CD4-positive, CD25-positive, alpha-beta regulatory T cell (primary cell): ENCODE results near the gene PPEF1. TPM values are rescaled to one million over a fixed set of nuclear protein-coding genes. Genes with fewer than 3 reads are reported as not detected.
"Not testable (repeated sequence)": the region's sequence is repeated elsewhere in the genome, so short reads cannot be mapped to it uniquely, and the experiment has no call there.

Source experiments
- ATAC-seq, 2 donors: fragments of 150-1000 bp; cut with Tn5 transposase; one replicate each; pipeline ENCODE4 v1.10.0; 2021; ENCODE audit warnings: low read depth in 2 of 2, moderate number of reproducible peaks in 2 of 2, moderate library complexity in 1 of 2
- DNase-seq, 3 donors: peaks; one replicate each; pipeline versions ENCODE4 v3.0.0 to v3.0.0-alpha.2; 2012 to 2022; ENCODE audit warnings: mixed read lengths in 1 of 3
- H3K27ac ChIP-seq: one replicate; pipeline ENCODE4 v1.7.0; 2013; ENCODE audit warnings: mild to moderate bottlenecking, low read length; ENCODE audit not compliant: insufficient read depth, poor library complexity, severe bottlenecking
- H3K27me3 ChIP-seq: one replicate; pipeline ENCODE4 v1.7.0; 2013; ENCODE audit warnings: low read length; ENCODE audit not compliant: control insufficient read depth, insufficient read depth
- H3K36me3 ChIP-seq: one replicate; pipeline ENCODE4 v1.7.0; 2013; ENCODE audit warnings: mild to moderate bottlenecking, low read length, moderate library complexity; ENCODE audit not compliant: control insufficient read depth, insufficient read depth
- H3K4me1 ChIP-seq: 2 replicates; pipeline ENCODE4 v1.7.0; 2013; ENCODE audit warnings: mild to moderate bottlenecking, low read length; ENCODE audit not compliant: insufficient read depth, control insufficient read depth, poor library complexity, severe bottlenecking
- H3K4me3 ChIP-seq: one replicate; pipeline ENCODE4 v1.7.0; 2013; ENCODE audit warnings: low read depth, mild to moderate bottlenecking, low read length, moderate library complexity
- H3K9me3 ChIP-seq, 2 experiments: 1 replicate in 1 of 2; 2 replicates in 1 of 2; pipeline ENCODE4 v1.7.0; 2013; ENCODE audit warnings: low read length in 2 of 2, mild to moderate bottlenecking in 1 of 2, moderate library complexity in 1 of 2; ENCODE audit not compliant: control insufficient read depth in 2 of 2
- H3K27ac Mint-ChIP-seq, 3 donors: one replicate each; pipeline ENCODE4 v1.8.0; 2020 to 2022; ENCODE audit warnings: mild to moderate bottlenecking in 3 of 3, mixed read lengths in 3 of 3, moderate library complexity in 2 of 3
- H3K27me3 Mint-ChIP-seq: one replicate; pipeline ENCODE4 v1.8.0; 2022; ENCODE audit warnings: mild to moderate bottlenecking, mixed read lengths
- H3K36me3 Mint-ChIP-seq: one replicate; pipeline ENCODE4 v1.8.0; 2020; ENCODE audit warnings: mixed read lengths
- H3K4me1 Mint-ChIP-seq, 4 donors: one replicate each; pipeline ENCODE4 v1.8.0; 2020 to 2022; ENCODE audit warnings: mixed read lengths in 4 of 4, mild to moderate bottlenecking in 1 of 4
- H3K4me3 Mint-ChIP-seq, 4 donors: one replicate each; pipeline ENCODE4 v1.8.0; 2020 to 2022; ENCODE audit warnings: mild to moderate bottlenecking in 4 of 4, mixed read lengths in 4 of 4, moderate library complexity in 3 of 4
- H3K9me3 Mint-ChIP-seq, 7 donors: one replicate each; pipeline ENCODE4 v1.8.0; 2020 to 2022; ENCODE audit warnings: mixed read lengths in 7 of 7, mild to moderate bottlenecking in 3 of 7, moderate library complexity in 2 of 7
- polyA plus RNA-seq, 4 donors: library from polyadenylated mRNA; unstranded; fragments of 300-500 nt; fragmentation: Illumina TruSeq; gene quantifications; one replicate each; pipeline ENCODE4 v1.2.3, GENCODE V29; 2021
- total RNA-seq: library from RNA; stranded (reverse); gene quantifications from one replicate; pipeline ENCODE4 v1.2.3, GENCODE V29; 2022

The PPEF1 gene
- total and polyA plus RNA-seq, 5 donors from 2014 or later, result 0.59 TPM; not detected in 4

DNA sequence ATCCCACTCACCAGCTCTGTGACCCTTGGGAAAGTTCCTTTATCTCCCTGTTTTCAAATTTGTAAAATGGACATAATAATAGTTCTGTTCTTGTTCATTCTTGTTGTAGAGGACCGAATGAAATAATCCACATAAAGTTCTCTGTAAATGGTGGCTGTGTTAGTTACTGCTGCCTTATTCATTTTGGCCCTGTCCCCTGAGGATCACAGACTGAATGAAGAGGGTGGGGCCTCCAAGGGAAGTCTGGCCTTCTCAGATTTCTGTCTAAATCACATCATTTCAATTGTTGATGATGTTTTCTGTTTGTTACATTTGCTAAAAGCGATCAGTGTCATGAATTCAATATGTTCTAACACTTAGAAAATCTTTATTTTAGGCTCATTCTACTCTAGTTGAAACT lies 117.9 kb downstream of the PPEF1 start:
- ATAC-seq (no peak), DNase-seq (no peak)
- Histone ChIP-seq H3K27me3 (no peaks in the 10 kb centered on the region), H3K36me3 (no peaks in the 10 kb centered on the region), H3K4me3 (no peak overlapping the region), H3K27ac (no peak overlapping the region), H3K4me1 (no peaks in the 10 kb centered on the region), H3K9me3 (no peaks in the 10 kb centered on the region)
- H3K27ac Mint-ChIP-seq, result no peak overlapping the region
- H3K36me3 Mint-ChIP-seq, result no peaks in the 10 kb centered on the region
- no peaks in the 10 kb centered on the region for H3K27me3 Mint-ChIP-seq
- no peaks in the 10 kb centered on the region for H3K4me1 Mint-ChIP-seq
- H3K4me3 Mint-ChIP-seq, result no peak overlapping the region
- no peaks in the 10 kb centered on the region for H3K9me3 Mint-ChIP-seq

- no peaks in the 10 kb centered on the region for H3K4me1 Mint-ChIP-seq
- peak in 1 of 3 donors; percentile 12 for DNase-seq
Measured at GRCh38 chrX:18828832-18829404, 121.5 kb downstream of the PPEF1 start.

DNA sequence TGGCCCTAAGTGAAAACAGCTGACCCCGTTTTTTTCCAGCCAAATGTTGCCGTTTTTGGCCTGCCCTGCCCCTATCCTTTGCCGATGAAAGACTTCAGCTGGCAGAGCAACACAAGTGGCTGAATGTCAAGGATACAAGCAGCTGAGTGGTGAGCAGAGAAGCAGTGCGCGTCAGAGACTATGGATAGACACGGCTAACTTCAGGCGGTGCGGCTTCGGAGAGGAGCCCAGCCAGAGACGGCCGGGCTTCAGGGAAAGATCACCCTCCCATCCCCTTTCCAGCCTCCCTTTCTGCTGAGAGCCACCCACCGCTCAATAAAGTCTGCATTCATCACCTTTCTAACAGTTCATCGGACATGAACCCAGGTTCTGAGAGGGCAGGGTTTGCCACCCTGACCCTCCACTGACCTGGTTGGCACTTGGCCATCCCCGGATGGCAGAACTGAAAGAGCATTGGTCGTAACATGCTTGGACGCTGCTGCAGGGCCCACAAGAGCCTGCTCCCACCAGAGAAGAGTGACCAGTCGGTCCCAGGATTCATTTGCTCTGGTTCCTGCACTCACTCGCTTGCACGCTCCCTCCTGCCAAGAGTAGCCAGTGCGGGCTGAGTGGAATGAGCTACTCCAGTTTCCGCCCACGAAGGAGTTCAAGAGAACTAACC lies 125.8 kb downstream of the PPEF1 start:
- no peaks in the 10 kb centered on the region for H3K9me3 ChIP-seq

More at GRCh38 chrX:18828832-18829404, 121.5 kb downstream of the PPEF1 start:
- Mint-ChIP-seq H3K36me3 (no peaks in the 10 kb centered on the region), H3K9me3 (no peaks in the 10 kb centered on the region), H3K4me3 (no peak overlapping the region), H3K27me3 (no peaks in the 10 kb centered on the region), H3K27ac (no peak overlapping the region)
- Histone ChIP-seq H3K9me3 (no peaks in the 10 kb centered on the region), H3K27ac (no peak overlapping the region), H3K27me3 (no peaks in the 10 kb centered on the region), H3K36me3 (no peaks in the 10 kb centered on the region), H3K4me3 (no peak overlapping the region), H3K4me1 (no peaks in the 10 kb centered on the region)
- no peak for ATAC-seq

GRCh38 chrX:18847901-18848300 lies 140.5 kb downstream of the PPEF1 start:
- H3K36me3 Mint-ChIP-seq, H3K4me1 Mint-ChIP-seq, H3K4me1 ChIP-seq, H3K9me3 ChIP-seq, H3K36me3 ChIP-seq, DNase-seq, H3K27ac Mint-ChIP-seq, H3K4me3 Mint-ChIP-seq, H3K27ac ChIP-seq, H3K9me3 Mint-ChIP-seq, H3K4me3 ChIP-seq, H3K27me3 ChIP-seq, ATAC-seq, H3K27me3 Mint-ChIP-seq: not testable (repeated sequence)

More for the DNA sequence above, 125.8 kb downstream of the PPEF1 start:
- Mint-ChIP-seq H3K4me3 (no peak overlapping the region), H3K9me3 (no peaks in the 10 kb centered on the region), H3K27me3 (no peaks in the 10 kb centered on the region), H3K4me1 (no peaks in the 10 kb centered on the region), H3K27ac (no peak overlapping the region), H3K36me3 (no peaks in the 10 kb centered on the region)
- Histone ChIP-seq H3K27me3 (no peaks in the 10 kb centered on the region), H3K4me3 (no peak overlapping the region), H3K27ac (no peak overlapping the region), H3K36me3 (no peaks in the 10 kb centered on the region), H3K4me1 (no peaks in the 10 kb centered on the region)
- DNase-seq (no peak), ATAC-seq (no peak)

DNA sequence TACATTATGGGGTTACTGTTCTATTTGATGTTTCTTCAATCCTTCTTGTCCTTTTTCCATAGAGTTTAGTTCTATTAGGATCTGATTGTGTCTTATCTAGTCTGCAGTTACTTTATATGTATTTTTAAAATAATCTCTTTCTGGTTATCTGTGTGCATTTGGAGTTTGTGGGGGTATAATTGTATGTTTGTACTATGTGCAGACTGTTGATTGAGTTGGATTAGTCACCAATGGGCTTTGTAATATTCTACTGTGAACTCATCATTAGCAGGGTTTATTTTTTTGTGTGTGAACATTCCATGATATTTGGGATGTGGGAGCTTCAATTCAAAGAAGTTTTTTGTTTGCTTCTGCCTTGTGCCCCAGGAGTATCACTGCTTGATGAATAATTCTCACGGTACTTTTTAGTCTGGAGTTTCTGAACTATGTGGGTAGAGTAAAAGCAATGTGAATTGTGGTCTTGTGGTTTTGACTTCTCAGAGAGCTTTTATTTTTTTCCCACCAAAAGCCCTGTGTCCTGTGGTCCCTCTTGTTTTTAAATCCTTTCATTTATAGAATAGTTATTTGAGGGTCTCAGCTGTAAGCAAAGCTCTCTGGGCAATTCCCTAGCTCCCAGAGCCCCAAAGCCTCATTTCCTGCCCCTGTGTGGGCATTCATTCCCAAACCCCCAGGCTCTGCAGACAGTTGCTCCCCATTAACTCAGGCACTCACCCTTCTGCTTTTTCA lies 148.6 kb downstream of the PPEF1 start:
- ATAC-seq (no peak), DNase-seq (no peak)
- Histone ChIP-seq H3K27ac (no peak overlapping the region), H3K4me3 (no peak overlapping the region), H3K36me3 (no peaks in the 10 kb centered on the region), H3K9me3 (no peaks in the 10 kb centered on the region), H3K4me1 (peaks cover 4% of the 10 kb centered on the region), H3K27me3 (no peaks in the 10 kb centered on the region)
- no peaks in the 10 kb centered on the region for H3K36me3 Mint-ChIP-seq
- peaks cover 4 to 22% (median 7%) of the 10 kb centered on the region in 4 donors for H3K4me1 Mint-ChIP-seq
- peak overlapping the region in 1 of 4 donors; percentile 11 for H3K4me3 Mint-ChIP-seq
- H3K9me3 Mint-ChIP-seq, result peaks cover 0 to 2% (median 0%) of the 10 kb centered on the region in 7 donors
- H3K27ac Mint-ChIP-seq, result no peak overlapping the region
- no peaks in the 10 kb centered on the region for H3K27me3 Mint-ChIP-seq

GRCh38 chrX:18856645-18856997 lies 149.2 kb downstream of the PPEF1 start:
- Histone ChIP-seq H3K4me1 (peaks cover 4% of the 10 kb centered on the region), H3K4me3 (no peak overlapping the region), H3K36me3 (no peaks in the 10 kb centered on the region), H3K27me3 (no peaks in the 10 kb centered on the region), H3K9me3 (no peaks in the 10 kb centered on the region), H3K27ac (no peak overlapping the region)
- ATAC-seq, result no peak
- Mint-ChIP-seq H3K27ac (no peak overlapping the region), H3K27me3 (no peaks in the 10 kb centered on the region), H3K9me3 (peaks cover 0 to 2% (median 0%) of the 10 kb centered on the region in 7 donors), H3K36me3 (no peaks in the 10 kb centered on the region), H3K4me3 (peak overlapping the region in 1 of 4 donors; percentile 11), H3K4me1 (peaks cover 4 to 22% (median 7%) of the 10 kb centered on the region in 4 donors)
- DNase-seq, result no peak

- Mint-ChIP-seq H3K4me1 (peaks cover 0 to 6% (median 0%) of the 10 kb centered on the region in 4 donors), H3K27me3 (no peaks in the 10 kb centered on the region), H3K36me3 (no peaks in the 10 kb centered on the region), H3K4me3 (no peak overlapping the region), H3K9me3 (no peaks in the 10 kb centered on the region), H3K27ac (no peak overlapping the region)
- ATAC-seq (no peak), DNase-seq (no peak)
- Histone ChIP-seq H3K4me3 (no peak overlapping the region), H3K36me3 (no peaks in the 10 kb centered on the region), H3K27me3 (no peaks in the 10 kb centered on the region), H3K27ac (no peak overlapping the region), H3K9me3 (no peaks in the 10 kb centered on the region), H3K4me1 (peaks cover 1% of the 10 kb centered on the region)
Measured at GRCh38 chrX:18861511-18861910, 154.1 kb downstream of the PPEF1 start.
